Retinal pigment epithelial cell (primary cell): ENCODE results near the gene VWA8.

Source experiments
- DNase-seq: peaks from one replicate; pipeline ENCODE4 v3.0.0-alpha.2; 2010; ENCODE audit warnings: low read depth
- H3K4me3 ChIP-seq: 2 replicates; pipeline ENCODE4 v1.5.1; 2011; ENCODE audit warnings: mild to moderate bottlenecking, low read length, control low read depth, moderate library complexity
- TF ChIP-seq, protein P1 (sequence below): conservative IDR thresholded peaks from 2 replicates; pipeline ENCODE4 v1.5.1; 2011; ENCODE audit warnings: low read depth, low read length, control low read depth, inconsistent platforms

The VWA8 gene

GRCh38 chr13:41941174-41941573 lies 19.7 kb downstream of the VWA8 start:
- no peak overlapping the region for H3K4me3 ChIP-seq
- TF ChIP-seq, protein P1, sequence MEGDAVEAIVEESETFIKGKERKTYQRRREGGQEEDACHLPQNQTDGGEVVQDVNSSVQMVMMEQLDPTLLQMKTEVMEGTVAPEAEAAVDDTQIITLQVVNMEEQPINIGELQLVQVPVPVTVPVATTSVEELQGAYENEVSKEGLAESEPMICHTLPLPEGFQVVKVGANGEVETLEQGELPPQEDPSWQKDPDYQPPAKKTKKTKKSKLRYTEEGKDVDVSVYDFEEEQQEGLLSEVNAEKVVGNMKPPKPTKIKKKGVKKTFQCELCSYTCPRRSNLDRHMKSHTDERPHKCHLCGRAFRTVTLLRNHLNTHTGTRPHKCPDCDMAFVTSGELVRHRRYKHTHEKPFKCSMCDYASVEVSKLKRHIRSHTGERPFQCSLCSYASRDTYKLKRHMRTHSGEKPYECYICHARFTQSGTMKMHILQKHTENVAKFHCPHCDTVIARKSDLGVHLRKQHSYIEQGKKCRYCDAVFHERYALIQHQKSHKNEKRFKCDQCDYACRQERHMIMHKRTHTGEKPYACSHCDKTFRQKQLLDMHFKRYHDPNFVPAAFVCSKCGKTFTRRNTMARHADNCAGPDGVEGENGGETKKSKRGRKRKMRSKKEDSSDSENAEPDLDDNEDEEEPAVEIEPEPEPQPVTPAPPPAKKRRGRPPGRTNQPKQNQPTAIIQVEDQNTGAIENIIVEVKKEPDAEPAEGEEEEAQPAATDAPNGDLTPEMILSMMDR = no peak
- no peak for DNase-seq

DNA sequence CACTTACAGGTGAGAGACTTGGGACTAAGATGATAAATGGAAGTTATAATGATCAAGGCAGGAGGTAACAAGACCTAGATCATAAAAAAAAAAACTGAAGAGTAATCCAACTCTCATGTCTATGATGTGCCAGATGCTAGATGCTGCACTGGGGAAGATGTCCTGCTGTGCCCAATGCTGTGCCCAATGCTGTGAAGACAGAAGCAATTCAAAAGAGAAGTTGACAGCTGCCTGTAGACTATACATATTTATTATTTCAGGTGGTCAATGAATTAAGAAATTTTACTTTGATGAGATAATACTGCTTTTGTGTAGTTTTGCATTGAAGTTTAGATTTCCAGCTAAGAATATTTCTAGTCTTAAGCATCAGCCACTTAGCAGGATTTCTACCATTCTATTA lies 21.5 kb downstream of the VWA8 start:
- TF ChIP-seq, protein P1 = no peak
- no peak overlapping the region for H3K4me3 ChIP-seq
- DNase-seq = no peak

DNA sequence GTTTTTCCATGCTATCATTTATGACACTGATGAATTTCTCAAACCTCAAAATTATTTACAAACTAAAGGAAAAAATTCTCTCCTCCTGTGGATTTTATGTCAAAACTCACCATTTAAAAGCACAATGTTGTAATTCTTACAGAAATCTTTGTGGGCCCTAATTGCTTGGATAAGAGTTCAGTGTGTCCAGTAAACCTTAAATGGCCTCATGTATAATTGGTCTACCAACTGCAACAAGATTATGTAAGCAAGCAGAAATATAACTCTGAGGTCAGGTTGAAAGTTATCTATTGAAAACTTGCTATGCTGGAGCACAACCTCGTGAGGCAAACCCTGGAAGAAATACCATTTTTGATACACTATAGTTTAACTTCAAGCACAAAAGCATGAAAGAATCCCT lies 22.0 kb downstream of the VWA8 start:
- H3K4me3 ChIP-seq = no peak overlapping the region
- TF ChIP-seq, protein P1 = no peak
- DNase-seq = no peak

DNA sequence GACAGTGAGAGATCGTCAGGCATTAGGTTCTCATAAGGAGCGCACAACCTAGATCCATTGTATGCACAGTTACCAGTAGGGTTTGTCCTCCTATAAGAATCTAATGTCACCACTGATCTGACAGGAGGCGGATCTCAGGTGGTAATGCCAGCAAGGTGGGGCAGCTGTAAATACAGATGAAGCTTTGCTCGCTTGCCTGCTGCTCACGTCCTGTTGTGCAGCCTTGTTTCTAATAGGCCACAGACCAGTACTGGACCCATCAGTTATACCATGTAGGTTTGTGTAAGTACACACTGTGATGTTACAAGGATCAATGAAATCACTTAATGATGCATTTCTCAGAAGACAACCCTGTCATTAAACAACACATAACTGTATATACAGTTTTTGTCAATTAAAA lies 23.5 kb downstream of the VWA8 start:
- TF ChIP-seq, protein P1 = no peak
- H3K4me3 ChIP-seq = no peak overlapping the region
- no peak for DNase-seq

- DNase-seq = no peak
- TF ChIP-seq, protein P1 = no peak
- H3K4me3 ChIP-seq = no peak overlapping the region
Measured at GRCh38 chr13:41935501-41935900, 25.4 kb downstream of the VWA8 start.

- H3K4me3 ChIP-seq = no peak overlapping the region
- TF ChIP-seq, protein P1 = no peak
- no peak for DNase-seq
Measured at GRCh38 chr13:41934994-41935393, 25.9 kb downstream of the VWA8 start.

- no peak overlapping the region for H3K4me3 ChIP-seq
- DNase-seq = no peak
- TF ChIP-seq, protein P1 = no peak
Measured at GRCh38 chr13:41934120-41934519, 26.8 kb downstream of the VWA8 start.
